Activated naive CD4-positive, alpha-beta T cell treated with anti-CD3 and anti-CD28 coated beads for 36 hours (primary cell): Measurements from ENCODE around the gene NOS1AP. TPM values are rescaled to one million over a fixed set of nuclear protein-coding genes. Genes with fewer than 3 reads are reported as not detected.

Experiments used
- CTCF ChIA-PET: fragments of 350-600 bp; sonication (Branson Sonifier 250); formaldehyde crosslinking; loops from one replicate; lab custom pipeline; 2021; ENCODE audit warnings: antibody characterized with exemption; lab: Charles Lee
- DNase-seq: peaks from one replicate; pipeline ENCODE4 v3.0.0-alpha.2; 2020
- H3K27ac Mint-ChIP-seq: one replicate; pipeline ENCODE4 v1.8.0; 2021; ENCODE audit warnings: mild to moderate bottlenecking, mixed read lengths
- H3K27me3 Mint-ChIP-seq: one replicate; pipeline ENCODE4 v1.8.0; 2021; ENCODE audit warnings: low read depth, mixed read lengths
- H3K36me3 Mint-ChIP-seq: one replicate; pipeline ENCODE4 v1.8.0; 2021; ENCODE audit warnings: low read depth, mixed read lengths
- H3K4me1 Mint-ChIP-seq: one replicate; pipeline ENCODE4 v1.8.0; 2021; ENCODE audit warnings: low read depth, mixed read lengths
- H3K4me3 Mint-ChIP-seq: one replicate; pipeline ENCODE4 v1.8.0; 2021; ENCODE audit warnings: mild to moderate bottlenecking, moderate library complexity, mixed read lengths
- H3K9me3 Mint-ChIP-seq: one replicate; pipeline ENCODE4 v1.8.0; 2021; ENCODE audit warnings: mixed read lengths
- intact Hi-C: fragments of 100-400 bp; cut with micrococcal nuclease; formaldehyde crosslinking; loops from one replicate; pipeline ENCODE4 v1.15.1; 2023
- total RNA-seq, 2 experiments: library from RNA; stranded (reverse); gene quantifications; one replicate each; pipeline ENCODE4 v1.2.3, GENCODE V29; 2021

The NOS1AP gene
- total RNA-seq, 2 experiments from 2014 or later = 0.33 to 0.42 TPM

- Mint-ChIP-seq H3K27ac (no peak overlapping the region), H3K27me3 (peaks cover 12% of the 10 kb centered on the region)
These were observed 74.8 kb downstream of the NOS1AP start for GRCh38 chr1:162144268-162144667.

GRCh38 chr1:162144853-162145252, 75.4 kb downstream of the NOS1AP start:
- no peaks in the 10 kb centered on the region for H3K36me3 Mint-ChIP-seq
- H3K27me3 Mint-ChIP-seq = peaks cover 10% of the 10 kb centered on the region
- no peaks in the 10 kb centered on the region for H3K4me1 Mint-ChIP-seq
- no peak overlapping the region for H3K4me3 Mint-ChIP-seq
- no peak for DNase-seq
- intact Hi-C loops = no loop called here
- CTCF ChIA-PET = no interaction called here
- H3K27ac Mint-ChIP-seq = no peak overlapping the region
- H3K9me3 Mint-ChIP-seq = no peaks in the 10 kb centered on the region

More at GRCh38 chr1:162144268-162144667, 74.8 kb downstream of the NOS1AP start:
- no peak overlapping the region for H3K4me3 Mint-ChIP-seq
- H3K4me1 Mint-ChIP-seq = no peaks in the 10 kb centered on the region
- CTCF ChIA-PET = no interaction called here
- intact Hi-C loops = no loop called here
- DNase-seq = no peak
- H3K36me3 Mint-ChIP-seq = no peaks in the 10 kb centered on the region
- no peaks in the 10 kb centered on the region for H3K9me3 Mint-ChIP-seq

- Mint-ChIP-seq H3K36me3 (no peaks in the 10 kb centered on the region), H3K4me1 (no peaks in the 10 kb centered on the region), H3K9me3 (no peaks in the 10 kb centered on the region), H3K27ac (no peak overlapping the region), H3K4me3 (no peak overlapping the region), H3K27me3 (peaks cover 10% of the 10 kb centered on the region)
- DNase-seq = no peak
- CTCF ChIA-PET = no interaction called here
- intact Hi-C loops = no loop called here
These were observed 75.9 kb downstream of the NOS1AP start for GRCh38 chr1:162145280-162145965.

- CTCF ChIA-PET = interaction anchor here (1.0 kb wide), 1 partner anchor 12 kb away, joined by 3 read pairs; no protein-coding TSS in a partner anchor
- DNase-seq = no peak
- Mint-ChIP-seq H3K36me3 (no peaks in the 10 kb centered on the region), H3K4me3 (no peak overlapping the region), H3K4me1 (no peaks in the 10 kb centered on the region), H3K27ac (no peak overlapping the region), H3K9me3 (no peaks in the 10 kb centered on the region), H3K27me3 (peaks cover 10% of the 10 kb centered on the region)
- intact Hi-C loops = no loop called here
These were observed 76.6 kb downstream of the NOS1AP start for GRCh38 chr1:162145966-162146696.

- CTCF ChIA-PET = no interaction called here
- intact Hi-C loops = no loop called here
- no peak overlapping the region for H3K27ac Mint-ChIP-seq
- no peaks in the 10 kb centered on the region for H3K36me3 Mint-ChIP-seq
- no peak for DNase-seq
- no peak overlapping the region for H3K4me3 Mint-ChIP-seq
- no peaks in the 10 kb centered on the region for H3K4me1 Mint-ChIP-seq
- no peaks in the 10 kb centered on the region for H3K9me3 Mint-ChIP-seq
- H3K27me3 Mint-ChIP-seq = peaks cover 3% of the 10 kb centered on the region
These were observed 78.3 kb downstream of the NOS1AP start for GRCh38 chr1:162147760-162148159.

GRCh38 chr1:162150112-162150511, 80.6 kb downstream of the NOS1AP start:
- CTCF ChIA-PET = no interaction called here
- H3K36me3 Mint-ChIP-seq = no peaks in the 10 kb centered on the region
- peaks cover 3% of the 10 kb centered on the region for H3K27me3 Mint-ChIP-seq
- no peaks in the 10 kb centered on the region for H3K9me3 Mint-ChIP-seq
- H3K4me1 Mint-ChIP-seq = no peaks in the 10 kb centered on the region
- no peak for DNase-seq
- intact Hi-C loops = loop anchor here (10.0 kb wide), 1 partner anchor 245 kb away; no protein-coding TSS in a partner anchor
- H3K27ac Mint-ChIP-seq = no peak overlapping the region
- H3K4me3 Mint-ChIP-seq = no peak overlapping the region

- intact Hi-C loops = loop anchor here (10.0 kb wide), 1 partner anchor 243 kb away; no protein-coding TSS in a partner anchor
- Mint-ChIP-seq H3K4me1 (no peaks in the 10 kb centered on the region), H3K4me3 (no peak overlapping the region), H3K27ac (no peak overlapping the region), H3K9me3 (no peaks in the 10 kb centered on the region), H3K27me3 (peaks cover 3% of the 10 kb centered on the region), H3K36me3 (no peaks in the 10 kb centered on the region)
- CTCF ChIA-PET = interaction anchor here (1.6 kb wide), 1 partner anchor 96 kb away, joined by 6 read pairs; no protein-coding TSS in a partner anchor
- no peak for DNase-seq
These were observed 82.7 kb downstream of the NOS1AP start for GRCh38 chr1:162151900-162152829.

GRCh38 chr1:162153374-162153773, 83.9 kb downstream of the NOS1AP start:
- Mint-ChIP-seq H3K4me3 (no peak overlapping the region), H3K36me3 (no peaks in the 10 kb centered on the region), H3K27me3 (peaks cover 3% of the 10 kb centered on the region), H3K27ac (no peak overlapping the region), H3K9me3 (no peaks in the 10 kb centered on the region), H3K4me1 (no peaks in the 10 kb centered on the region)
- no peak for DNase-seq
- CTCF ChIA-PET = interaction anchor here (1.6 kb wide), 1 partner anchor 97 kb away, joined by 6 read pairs; no protein-coding TSS in a partner anchor
- intact Hi-C loops = loop anchor here (10.0 kb wide), 1 partner anchor 241 kb away; no protein-coding TSS in a partner anchor

GRCh38 chr1:162157469-162157868, 88.0 kb downstream of the NOS1AP start:
- H3K27me3 Mint-ChIP-seq = no peaks in the 10 kb centered on the region
- H3K4me3 Mint-ChIP-seq = no peak overlapping the region
- H3K27ac Mint-ChIP-seq = no peak overlapping the region
- no peak for DNase-seq
- no peaks in the 10 kb centered on the region for H3K9me3 Mint-ChIP-seq
- H3K36me3 Mint-ChIP-seq = no peaks in the 10 kb centered on the region
- CTCF ChIA-PET = no interaction called here
- no peaks in the 10 kb centered on the region for H3K4me1 Mint-ChIP-seq
- intact Hi-C loops = loop anchor here (10.0 kb wide), 1 partner anchor 237 kb away; no protein-coding TSS in a partner anchor

GRCh38 chr1:162158624-162159271, 89.3 kb downstream of the NOS1AP start:
- CTCF ChIA-PET = interaction anchor here (0.5 to 1.1 kb wide), 2 partner anchors 12 to 465 kb away, joined by 3 to 5 read pairs; no protein-coding TSS in a partner anchor
- intact Hi-C loops = loop anchor here (10.0 kb wide), 1 partner anchor 236 kb away; no protein-coding TSS in a partner anchor
- H3K4me3 Mint-ChIP-seq = no peak overlapping the region
- H3K27ac Mint-ChIP-seq = no peak overlapping the region
- no peaks in the 10 kb centered on the region for H3K4me1 Mint-ChIP-seq
- DNase-seq = no peak
- H3K36me3 Mint-ChIP-seq = no peaks in the 10 kb centered on the region
- H3K9me3 Mint-ChIP-seq = no peaks in the 10 kb centered on the region
- H3K27me3 Mint-ChIP-seq = peaks cover 8% of the 10 kb centered on the region

GRCh38 chr1:162159515-162159914, 90.0 kb downstream of the NOS1AP start:
- Mint-ChIP-seq H3K9me3 (no peaks in the 10 kb centered on the region), H3K4me1 (no peaks in the 10 kb centered on the region), H3K27me3 (peaks cover 10% of the 10 kb centered on the region), H3K36me3 (no peaks in the 10 kb centered on the region), H3K27ac (no peak overlapping the region), H3K4me3 (no peak overlapping the region)
- intact Hi-C loops = loop anchor here (10.0 kb wide), 1 partner anchor 235 kb away; no protein-coding TSS in a partner anchor
- no peak for DNase-seq
- CTCF ChIA-PET = no interaction called here
